ENCODE measurements around the gene RAD51B.
"Not testable (repeated sequence)": the region's sequence is repeated elsewhere in the genome, so short reads cannot be mapped to it uniquely, and the experiment has no call there.

RAD51B gene

GRCh38 chr14:68020493-68020892 is 200.9 kb downstream of the RAD51B start:
- DNase-seq (ENCODE audit: low read depth in 2 of 2): no peak
- H3K4me3 ChIP-seq (replicated peaks in 1 of 2; ENCODE audit: low read depth in 2 of 2, low read length in 2 of 2): no peak overlapping the region
- no peak for TF ChIP-seq CTCF (IDR thresholded peaks at IDR 0.05; ENCODE audit: low read depth, low read length)

GRCh38 chr14:68020999-68021663 is 201.6 kb downstream of the RAD51B start:
- no peak overlapping the region for H3K4me3 ChIP-seq (replicated peaks in 1 of 2; ENCODE audit: low read depth in 2 of 2, low read length in 2 of 2)
- no peak for TF ChIP-seq CTCF (IDR thresholded peaks at IDR 0.05; ENCODE audit: low read depth, low read length)
- DNase-seq (ENCODE audit: low read depth in 2 of 2): no peak

GRCh38 chr14:68027276-68027675 is 207.7 kb downstream of the RAD51B start:
- TF ChIP-seq CTCF (IDR thresholded peaks at IDR 0.05; ENCODE audit: low read depth, low read length): no peak
- H3K4me3 ChIP-seq (replicated peaks in 1 of 2; ENCODE audit: low read depth in 2 of 2, low read length in 2 of 2): no peak overlapping the region
- DNase-seq (ENCODE audit: low read depth in 2 of 2): peak; percentile 30 to 51

- no peak for TF ChIP-seq CTCF (IDR thresholded peaks at IDR 0.05; ENCODE audit: low read depth, low read length)
- no peak overlapping the region for H3K4me3 ChIP-seq (replicated peaks in 1 of 2; ENCODE audit: low read depth in 2 of 2, low read length in 2 of 2)
These were observed 208.5 kb downstream of the RAD51B start for GRCh38 chr14:68028075-68028474.

GRCh38 chr14:68031011-68031410 is 211.4 kb downstream of the RAD51B start:
- not testable (repeated sequence) for DNase-seq (ENCODE audit: low read depth in 2 of 2); H3K4me3 ChIP-seq (replicated peaks in 1 of 2; ENCODE audit: low read depth in 2 of 2, low read length in 2 of 2)

More at GRCh38 chr14:68028075-68028474, 208.5 kb downstream of the RAD51B start:
- DNase-seq (ENCODE audit: low read depth in 2 of 2): no peak

GRCh38 chr14:68032154-68032553 is 212.6 kb downstream of the RAD51B start:
- TF ChIP-seq CTCF (IDR thresholded peaks at IDR 0.05; ENCODE audit: low read depth, low read length): no peak
- DNase-seq (ENCODE audit: low read depth in 2 of 2): peak in 1 of 2 donors; percentile 15
- H3K4me3 ChIP-seq (replicated peaks in 1 of 2; ENCODE audit: low read depth in 2 of 2, low read length in 2 of 2): no peak overlapping the region

- DNase-seq (ENCODE audit: low read depth in 2 of 2): peak in 1 of 2 donors; percentile 18
- H3K4me3 ChIP-seq (replicated peaks in 1 of 2; ENCODE audit: low read depth in 2 of 2, low read length in 2 of 2): no peak overlapping the region
- TF ChIP-seq CTCF (IDR thresholded peaks at IDR 0.05; ENCODE audit: low read depth, low read length): no peak
These were observed 213.9 kb downstream of the RAD51B start for GRCh38 chr14:68033336-68033932.

Data from cardiac fibroblast (primary cell).